Testis (tissue), 3 donors: Measurements from ENCODE around the gene RAB11A. TPM values are rescaled to one million over a fixed set of nuclear protein-coding genes. Genes with fewer than 3 reads are reported as not detected.

Source experiments
- DNase-seq: peaks from one replicate; pipeline ENCODE4 v3.0.0-alpha.2; 2019
- H3K27ac ChIP-seq, 2 donors: fragments of 200-600 bp; sonication (generic); one replicate each; pipeline ENCODE4 v1.5.1; 2019
- H3K27me3 ChIP-seq: fragments of 200-600 bp; sonication (generic); one replicate; pipeline ENCODE4 v1.5.1; 2019
- H3K36me3 ChIP-seq: fragments of 200-600 bp; sonication (generic); one replicate; pipeline ENCODE4 v1.5.1; 2017; ENCODE audit warnings: low read depth; ENCODE audit errors: missing control alignments
- H3K4me1 ChIP-seq: fragments of 200-600 bp; sonication (generic); one replicate; pipeline ENCODE4 v1.5.1; 2019
- H3K4me3 ChIP-seq, 2 donors: fragments of 200-600 bp; sonication (generic); one replicate each; pipeline ENCODE4 v1.5.1; 2017 to 2019
- H3K9me3 ChIP-seq: fragments of 200-600 bp; sonication (generic); one replicate; pipeline ENCODE4 v1.5.1; 2017
- POLR2A ChIP-seq: fragments of 450-650 bp; IDR thresholded peaks from one replicate; pipeline ENCODE4 v1.6.1; 2017; ENCODE audit warnings: antibody characterized with exemption, mild to moderate bottlenecking, moderate library complexity
- WGBS, 2 donors: methylation state at CpG; one replicate each; pipeline ENCODE4 v1.1.5; 2018; 5-methylcytosine and 5-hydroxymethylcytosine counted together
- intact Hi-C: fragments of 100-400 bp; cut with DNase I; formaldehyde crosslinking; loops from one replicate; pipeline ENCODE4 v1.15.1; 2023; ENCODE audit warnings: low total_unique reads
- polyA plus RNA-seq: library from polyadenylated mRNA; stranded (reverse); fragments of 350-450 nt; fragmentation: Illumina TruSeq; extraction: RNeasy Lipid Tissue Mini Kit (QIAGEN cat#74804); gene quantifications from one replicate; pipeline ENCODE4 v1.2.3, GENCODE V29; 2014; ENCODE audit warnings: low read depth, low replicate concordance; ENCODE audit not compliant: insufficient read depth
- total RNA-seq, 2 donors: library from RNA; depleted of rRNA; stranded (reverse); fragments of >200 nt; gene quantifications; one replicate each; pipeline ENCODE4 v1.2.3, GENCODE V29; 2016
- TF ChIP-seq, protein P1 (sequence below), 3 experiments: fragments of 450-650 bp in 2 of 3; fragments of 200-600 bp in 1 of 3; sonication (generic) in 1 of 3; IDR thresholded peaks; one replicate each; pipeline ENCODE4 v1.5.1; 2016 to 2019; ENCODE audit warnings: antibody characterized with exemption in 3 of 3, mild to moderate bottlenecking in 2 of 3, moderate library complexity in 1 of 3

RAB11A gene
- total and polyA plus RNA-seq, 3 donors from 2014 or later = 221 to 546 (median 307) TPM

DNA sequence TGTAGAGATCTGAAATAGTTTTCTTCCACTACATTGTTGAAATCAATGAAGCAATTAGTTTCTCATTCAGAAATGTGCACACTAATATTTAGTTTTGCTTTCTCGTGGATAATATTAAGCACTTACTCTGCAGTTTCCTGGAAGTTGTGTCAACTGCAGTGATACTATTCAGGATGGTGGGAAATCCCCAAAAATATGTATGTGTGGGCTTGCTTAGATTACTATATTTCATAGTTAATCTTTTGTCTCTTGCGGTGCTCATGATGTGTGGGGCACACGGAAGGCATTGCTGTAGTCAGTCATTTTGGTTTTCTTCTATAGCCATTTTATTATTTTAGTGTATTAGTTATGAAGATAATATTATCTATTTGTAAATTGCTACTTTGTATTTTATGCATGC is 19.7 kb downstream of the RAB11A start:
- no peak for DNase-seq
- H3K27ac ChIP-seq = no peak overlapping the region
- peaks cover 7% of the 10 kb centered on the region for H3K4me1 ChIP-seq
- no peaks in the 10 kb centered on the region for H3K9me3 ChIP-seq
- H3K4me3 ChIP-seq = no peak overlapping the region
- no peaks in the 10 kb centered on the region for H3K36me3 ChIP-seq
- no peak for TF ChIP-seq POLR2A
- TF ChIP-seq, protein P1, sequence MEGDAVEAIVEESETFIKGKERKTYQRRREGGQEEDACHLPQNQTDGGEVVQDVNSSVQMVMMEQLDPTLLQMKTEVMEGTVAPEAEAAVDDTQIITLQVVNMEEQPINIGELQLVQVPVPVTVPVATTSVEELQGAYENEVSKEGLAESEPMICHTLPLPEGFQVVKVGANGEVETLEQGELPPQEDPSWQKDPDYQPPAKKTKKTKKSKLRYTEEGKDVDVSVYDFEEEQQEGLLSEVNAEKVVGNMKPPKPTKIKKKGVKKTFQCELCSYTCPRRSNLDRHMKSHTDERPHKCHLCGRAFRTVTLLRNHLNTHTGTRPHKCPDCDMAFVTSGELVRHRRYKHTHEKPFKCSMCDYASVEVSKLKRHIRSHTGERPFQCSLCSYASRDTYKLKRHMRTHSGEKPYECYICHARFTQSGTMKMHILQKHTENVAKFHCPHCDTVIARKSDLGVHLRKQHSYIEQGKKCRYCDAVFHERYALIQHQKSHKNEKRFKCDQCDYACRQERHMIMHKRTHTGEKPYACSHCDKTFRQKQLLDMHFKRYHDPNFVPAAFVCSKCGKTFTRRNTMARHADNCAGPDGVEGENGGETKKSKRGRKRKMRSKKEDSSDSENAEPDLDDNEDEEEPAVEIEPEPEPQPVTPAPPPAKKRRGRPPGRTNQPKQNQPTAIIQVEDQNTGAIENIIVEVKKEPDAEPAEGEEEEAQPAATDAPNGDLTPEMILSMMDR (IDR thresholded peaks at IDR 0.05) = no peak
- 63 to 73% methylated on average over 3 of the region's 3 CpGs for WGBS, 2 donors
- intact Hi-C loops = no loop called here
- H3K27me3 ChIP-seq = no peaks in the 10 kb centered on the region

DNA sequence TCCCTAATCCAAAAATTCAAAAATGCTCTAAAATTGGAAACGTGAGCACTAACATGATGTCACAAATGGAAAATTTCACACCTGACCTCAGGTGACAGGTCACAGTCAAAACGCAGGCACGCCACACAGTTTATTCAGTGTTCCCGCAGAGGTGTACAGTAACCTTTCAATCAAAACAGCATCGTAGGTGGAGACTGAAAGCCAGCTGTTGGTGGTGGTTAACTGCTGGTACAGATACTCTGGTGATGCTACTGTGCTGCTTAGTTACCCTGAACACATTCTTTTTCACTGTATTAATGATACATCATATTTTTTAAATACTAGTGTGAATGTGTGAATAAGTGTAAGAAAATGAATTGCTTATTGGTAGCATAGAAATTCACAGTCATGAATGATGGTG is 23.8 kb downstream of the RAB11A start:
- H3K36me3 ChIP-seq = no peaks in the 10 kb centered on the region
- no peak overlapping the region for H3K27ac ChIP-seq
- no peak for DNase-seq
- no peaks in the 10 kb centered on the region for H3K27me3 ChIP-seq
- H3K4me3 ChIP-seq = no peak overlapping the region
- no peaks in the 10 kb centered on the region for H3K4me1 ChIP-seq
- WGBS, 2 donors = 91 to 94% methylated on average over 5 of the region's 5 CpGs
- H3K9me3 ChIP-seq = no peaks in the 10 kb centered on the region
- TF ChIP-seq, protein P1 (IDR thresholded peaks at IDR 0.05) = no peak
- intact Hi-C loops = no loop called here

DNA sequence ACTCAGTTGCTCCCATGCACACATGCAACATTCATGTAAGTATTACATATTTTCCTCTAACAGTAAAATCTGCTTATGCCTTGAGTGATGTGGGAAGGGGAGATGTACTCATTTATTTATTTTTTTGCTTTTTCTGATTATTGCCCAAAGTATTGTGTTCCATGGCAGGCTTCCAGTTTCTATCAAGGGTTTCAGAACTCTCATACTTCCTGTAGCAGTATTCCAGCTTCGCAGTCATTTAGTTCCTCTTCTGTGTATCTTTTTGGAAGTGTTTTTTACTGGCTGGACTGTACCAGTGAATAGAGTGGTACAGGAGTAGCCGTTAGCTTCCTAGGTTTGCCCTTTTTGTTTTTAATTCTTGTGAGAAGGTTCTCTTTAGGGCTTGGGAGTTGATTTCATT is 26.9 kb downstream of the RAB11A start:
- H3K9me3 ChIP-seq = no peaks in the 10 kb centered on the region
- H3K4me3 ChIP-seq = no peak overlapping the region
- DNase-seq = no peak
- TF ChIP-seq POLR2A = no peak
- no peaks in the 10 kb centered on the region for H3K27me3 ChIP-seq
- H3K36me3 ChIP-seq = no peaks in the 10 kb centered on the region
- intact Hi-C loops = no loop called here
- no peak overlapping the region for H3K27ac ChIP-seq
- H3K4me1 ChIP-seq = peaks cover 1% of the 10 kb centered on the region
- WGBS, 2 donors = 55 to 65% methylated on average over 2 of the region's 2 CpGs

DNA sequence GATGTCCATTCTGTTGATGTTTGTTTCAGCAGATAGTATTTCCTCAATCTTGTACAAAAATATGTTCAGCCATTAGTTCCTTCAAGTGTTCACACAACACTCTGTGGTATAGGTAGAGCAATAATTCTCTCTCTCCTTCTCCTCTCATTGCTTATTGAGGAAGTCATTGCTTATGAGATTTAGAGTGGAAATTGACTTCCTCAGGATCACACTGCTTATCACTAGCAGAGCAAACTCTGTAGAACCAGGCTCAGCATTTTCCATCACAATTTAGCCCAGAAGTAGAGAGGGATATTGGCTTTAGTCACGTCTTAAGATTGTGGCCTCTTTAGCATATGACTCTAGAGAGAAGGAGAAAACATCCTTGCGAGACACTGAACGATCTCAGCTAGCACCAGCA is 31.2 kb downstream of the RAB11A start:
- no peak for TF ChIP-seq POLR2A
- TF ChIP-seq, protein P1 (IDR thresholded peaks at IDR 0.05) = no peak
- intact Hi-C loops = no loop called here
- WGBS, 2 donors = 87 to 92% methylated on average over 3 of the region's 3 CpGs
- H3K4me1 ChIP-seq = peaks cover 5% of the 10 kb centered on the region
- H3K27ac ChIP-seq = no peak overlapping the region
- no peaks in the 10 kb centered on the region for H3K36me3 ChIP-seq
- H3K4me3 ChIP-seq = no peak overlapping the region
- H3K27me3 ChIP-seq = no peaks in the 10 kb centered on the region
- DNase-seq = no peak
- H3K9me3 ChIP-seq = no peaks in the 10 kb centered on the region

DNA sequence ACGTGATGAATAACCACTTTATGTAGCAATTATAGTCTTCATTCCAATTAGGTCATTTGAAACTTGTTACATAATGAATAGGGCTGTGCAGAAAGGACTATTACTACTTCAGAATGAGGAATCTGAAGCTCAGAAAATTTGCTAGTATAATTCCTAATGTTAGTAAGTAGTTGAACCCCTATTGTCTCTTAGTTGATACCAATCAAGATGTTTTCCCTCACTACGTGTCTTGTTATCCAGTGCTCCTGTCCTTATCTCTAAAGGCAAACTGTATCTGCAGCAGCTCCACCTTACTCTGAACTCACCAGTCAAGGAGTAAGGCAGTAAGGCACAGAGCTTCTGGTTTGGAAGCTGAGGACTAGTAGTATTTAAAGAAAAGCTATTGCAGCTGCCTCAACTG is 32.0 kb downstream of the RAB11A start:
- Histone ChIP-seq H3K4me3 (no peak overlapping the region), H3K9me3 (no peaks in the 10 kb centered on the region), H3K36me3 (no peaks in the 10 kb centered on the region), H3K27me3 (no peaks in the 10 kb centered on the region), H3K27ac (no peak overlapping the region), H3K4me1 (peaks cover 5% of the 10 kb centered on the region)
- intact Hi-C loops = no loop called here
- DNase-seq = no peak
- WGBS, 2 donors = 53 to 78% methylated on average over 2 of the region's 2 CpGs
- TF ChIP-seq, protein P1 (IDR thresholded peaks at IDR 0.05) = no peak
- TF ChIP-seq POLR2A = no peak
